M059J (cell line): Measurements from ENCODE around the gene ZNF442. TPM values are rescaled to one million over a fixed set of nuclear protein-coding genes. Genes with fewer than 3 reads are reported as not detected.
A peak's percentile ranks its signal among the peaks of the same experiment; 100 is the strongest.
"Not testable (repeated sequence)": the region's sequence is repeated elsewhere in the genome, so short reads cannot be mapped to it uniquely, and the experiment has no call there.

Experiments used
- DNase-seq: peaks from one replicate; pipeline ENCODE4 v3.0.0-alpha.2; 2012; ENCODE audit warnings: low read depth
- total RNA-seq: library from RNA; depleted of rRNA; stranded (reverse); fragments of >200 nt; shearing (Covaris generic); gene quantifications from 2 replicates; pipeline ENCODE4 v1.2.3, GENCODE V29; 2014; rRNA removed

The ZNF442 gene
- 2.8 and 3.8 TPM in 2 replicates for total RNA-seq

DNA sequence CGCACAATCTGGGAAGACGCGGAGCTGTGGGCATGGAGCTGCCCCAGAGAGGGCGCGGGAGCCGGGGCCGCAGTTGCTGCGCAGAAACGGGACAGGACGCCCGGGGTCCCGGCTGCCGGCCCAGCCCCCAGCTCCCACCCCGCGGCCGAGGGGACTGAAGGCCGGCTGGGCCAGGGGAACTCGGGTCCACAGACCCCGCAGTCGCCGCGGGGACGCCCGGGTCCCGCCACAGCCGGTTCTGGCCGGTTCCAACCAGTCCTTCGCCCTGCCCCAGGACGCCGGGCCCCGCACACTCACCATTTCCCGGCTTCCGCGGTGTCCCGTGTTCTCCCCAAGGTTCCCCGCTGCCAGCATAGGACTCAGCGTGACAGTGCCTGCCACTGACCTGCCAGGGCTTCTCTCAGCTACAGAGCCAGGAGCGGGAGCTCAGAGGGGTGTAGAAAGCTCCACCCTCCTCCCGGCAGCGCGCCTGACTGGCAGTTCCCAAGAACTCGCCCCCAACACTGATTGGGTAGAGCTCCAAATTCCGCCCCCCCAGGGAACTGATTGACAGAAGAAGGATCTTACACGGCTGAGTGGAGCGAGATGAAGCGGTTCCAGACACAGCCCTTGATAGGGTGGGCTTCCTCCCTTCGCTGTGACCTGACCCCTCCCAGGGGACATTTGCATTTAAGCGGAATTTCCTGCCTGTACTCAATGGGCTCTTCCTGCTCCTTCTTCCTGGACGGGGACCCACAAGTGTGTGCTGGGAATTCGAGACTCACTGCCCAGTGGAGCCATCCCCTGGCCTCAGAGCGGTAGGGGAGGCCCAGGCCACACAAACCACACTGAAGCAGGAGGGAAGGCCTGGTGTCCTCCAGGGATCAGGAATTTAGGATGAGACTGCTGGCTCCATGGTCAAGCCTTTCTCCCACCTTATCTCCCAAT is at the start of gene ZNF442:
Gene ZNF442, minus strand, starts transcription at position 448 of the 927 bp plus-strand sequence. CDS start 2,052 bp downstream, outside the sequence.
- peak; percentile 97 for DNase-seq

DNA sequence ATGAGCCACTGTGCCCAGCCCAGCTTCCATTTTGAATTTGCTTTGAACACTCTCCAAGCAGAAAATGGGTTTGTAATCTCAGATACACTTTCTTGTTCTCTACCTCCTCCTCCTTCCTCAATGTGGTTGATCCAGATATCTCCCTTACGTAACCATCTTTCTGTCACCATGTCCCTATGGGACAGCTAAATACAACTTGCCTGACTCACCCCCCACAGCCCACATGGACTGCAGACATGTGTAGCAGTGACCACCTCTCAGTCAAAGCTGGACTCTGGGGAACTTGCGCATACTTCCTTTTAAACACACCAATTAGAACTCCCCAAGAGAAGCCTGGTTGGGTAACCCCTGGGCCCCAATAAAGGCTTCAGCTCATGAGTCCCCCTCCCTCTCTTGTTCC is 46.4 kb upstream of the ZNF442 start:
- DNase-seq = no peak

DNA sequence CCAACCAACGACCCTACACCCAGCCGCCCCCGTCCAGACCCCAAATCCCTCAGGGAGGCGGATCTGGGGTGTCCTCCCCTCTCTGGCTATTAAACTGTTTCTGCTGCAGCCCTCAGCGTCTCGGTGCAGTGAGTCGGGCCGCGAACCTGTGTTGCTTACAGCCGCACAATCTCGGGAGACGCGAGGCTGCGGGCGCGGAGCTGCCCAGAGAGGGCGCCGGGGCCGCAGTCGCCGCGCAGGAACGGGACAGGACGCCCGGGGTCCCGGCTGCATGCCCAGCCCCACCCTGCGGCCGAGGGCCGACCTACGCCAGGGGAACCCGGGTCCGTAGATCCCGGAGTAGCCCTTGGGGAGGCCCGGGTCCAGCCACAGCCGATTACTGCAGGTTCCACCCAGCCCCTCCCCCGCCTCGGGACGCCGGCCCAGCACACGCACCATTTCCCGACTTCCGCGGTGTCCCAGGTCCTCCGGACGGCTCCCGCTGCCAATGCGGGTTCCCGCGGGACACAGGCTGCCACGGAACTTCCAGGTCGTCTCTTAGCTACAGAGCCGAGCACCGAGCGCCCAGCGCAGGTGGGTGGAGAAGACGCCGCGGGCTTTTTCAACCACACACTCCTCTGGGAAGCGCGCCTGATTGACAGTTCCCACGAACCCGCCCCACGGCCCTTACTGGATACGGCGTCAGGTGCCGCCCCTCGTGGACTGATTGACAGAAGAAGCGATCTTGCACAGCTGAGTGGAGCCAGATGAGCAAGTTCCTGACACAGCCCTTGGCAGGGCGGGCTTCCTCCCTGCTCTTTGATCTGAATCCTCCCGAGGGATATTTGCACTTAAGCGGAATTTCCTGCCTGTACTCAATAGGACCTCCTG is 35.4 kb upstream of the ZNF442 start, which contains the start of gene ZNF799:
Gene ZNF799, minus strand, starts transcription at position 639 of the 870 bp plus-strand sequence. Its CDS starts 201 bp downstream, at position 438.
- peak; percentile 99 for DNase-seq

DNA sequence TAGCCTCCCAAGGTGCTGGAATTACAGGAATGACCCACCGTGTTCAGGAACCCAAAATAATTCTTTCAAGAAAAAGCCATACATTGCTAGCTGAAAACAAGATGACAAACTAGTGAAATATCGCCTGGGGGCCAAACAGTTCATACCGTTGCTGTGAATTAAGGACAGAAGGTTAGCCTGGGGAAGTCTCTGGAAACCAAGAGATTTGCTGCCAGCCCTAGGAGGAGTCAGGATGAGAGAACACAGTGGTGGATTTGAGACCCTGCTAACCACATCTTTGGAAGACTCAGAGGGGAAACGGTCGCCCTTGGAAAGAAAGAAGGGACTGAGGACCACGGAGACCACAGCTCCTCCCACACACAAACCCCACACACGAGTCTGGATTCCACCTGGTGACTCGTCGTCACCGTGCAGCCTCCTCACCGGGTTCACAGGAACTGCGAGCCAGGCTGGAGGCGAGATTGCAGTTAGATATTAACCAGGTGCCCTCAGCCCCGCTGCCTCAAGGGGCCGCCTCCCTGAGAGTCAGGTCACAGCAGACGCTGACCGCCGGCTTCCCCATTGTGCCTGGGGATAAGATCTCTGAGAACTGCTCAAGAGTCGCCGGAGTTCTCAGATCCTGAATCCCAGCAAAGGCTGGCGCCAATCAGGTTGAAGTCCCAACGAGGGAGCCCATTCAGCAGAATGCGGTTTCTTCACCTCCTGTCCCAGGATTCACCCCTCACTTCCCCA is 34.6 kb upstream of the ZNF442 start:
- DNase-seq = peak; percentile 76

DNA sequence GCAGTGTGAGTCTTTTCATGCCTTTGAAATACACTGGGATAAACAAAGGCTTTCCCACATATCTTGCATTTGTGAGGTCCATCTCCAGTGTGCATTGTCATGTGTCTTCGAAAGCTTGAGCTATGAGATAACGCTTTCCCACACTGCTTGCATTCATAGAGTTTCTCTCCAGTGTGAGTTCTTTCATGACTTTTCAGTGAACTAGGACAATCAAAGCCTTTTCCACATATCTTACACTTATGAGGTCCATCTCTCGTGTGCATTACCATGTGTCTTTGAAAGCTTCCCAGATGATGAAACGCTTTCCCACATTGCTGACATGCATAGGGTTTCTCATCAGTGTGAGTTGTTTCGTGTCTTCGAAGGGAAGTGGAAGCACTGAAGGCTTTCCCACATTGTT is 25.7 kb upstream of the ZNF442 start:
- DNase-seq = not testable (repeated sequence)

DNA sequence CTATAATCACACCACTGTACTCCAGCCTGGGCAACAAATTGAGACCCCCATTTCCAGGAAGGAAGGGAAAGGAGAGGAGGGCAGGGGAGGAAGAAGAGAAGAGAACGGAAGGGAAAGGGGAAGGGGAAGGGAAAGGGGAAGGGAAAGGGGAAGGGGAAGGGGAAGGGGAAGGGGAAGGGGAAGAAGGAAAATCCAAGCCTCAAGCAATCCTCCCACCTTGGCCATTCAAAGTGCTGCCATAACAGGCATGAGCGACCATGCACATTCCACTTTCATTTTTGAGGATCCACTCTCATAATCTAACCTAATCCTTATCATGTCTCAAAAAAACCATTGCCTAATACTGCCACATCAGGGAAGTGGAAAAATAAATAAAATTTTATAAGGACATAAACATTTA is 20.9 kb upstream of the ZNF442 start:
- not testable (repeated sequence) for DNase-seq

DNA sequence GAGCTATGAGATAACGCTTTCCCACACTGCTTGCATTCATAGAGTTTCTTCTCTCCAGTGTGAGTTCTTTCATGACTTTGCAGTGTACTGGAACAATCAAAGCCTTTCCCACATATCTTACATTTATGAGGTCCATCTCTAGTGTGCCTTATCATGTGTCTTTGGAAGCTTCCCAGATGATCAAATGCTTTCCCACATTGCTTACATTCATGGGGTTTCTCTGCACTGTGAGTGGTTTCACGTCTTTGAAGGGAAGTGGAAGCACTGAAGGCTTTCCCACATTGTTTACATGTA is 14.9 kb upstream of the ZNF442 start:
- no peak for DNase-seq

DNA sequence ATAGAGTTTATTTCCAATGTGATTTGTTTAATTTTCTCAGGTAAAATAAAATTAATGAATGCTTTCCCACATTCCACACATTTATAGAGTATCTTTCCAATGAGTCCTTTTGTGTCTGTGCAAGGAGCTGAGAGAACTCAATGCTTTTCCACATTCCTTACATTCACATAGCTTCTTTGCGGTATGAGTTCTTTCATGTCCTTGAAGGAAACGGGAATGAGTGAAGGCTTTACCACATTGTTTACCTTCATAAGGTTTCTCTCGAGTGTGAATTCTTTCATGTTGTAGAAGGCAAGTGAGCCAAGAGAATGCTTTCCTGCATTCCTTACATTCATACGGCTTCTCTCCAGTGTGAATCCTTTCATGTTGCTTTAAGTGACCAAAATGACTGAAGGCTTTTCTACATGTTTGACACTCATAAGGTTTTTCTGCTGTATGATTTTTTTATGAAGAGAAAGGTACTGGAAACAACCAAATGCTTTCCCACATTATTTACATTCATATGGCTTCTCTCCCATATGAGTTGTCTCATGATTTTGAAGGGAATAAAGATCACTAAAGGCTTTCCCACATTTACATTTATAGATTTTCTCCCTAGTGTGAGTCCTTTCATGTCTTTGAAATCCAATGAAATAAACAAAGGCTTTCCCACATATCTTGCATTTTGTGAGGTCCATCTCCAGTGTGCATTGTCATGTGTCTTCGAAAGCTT is 14.4 kb upstream of the ZNF442 start:
- DNase-seq = no peak

DNA sequence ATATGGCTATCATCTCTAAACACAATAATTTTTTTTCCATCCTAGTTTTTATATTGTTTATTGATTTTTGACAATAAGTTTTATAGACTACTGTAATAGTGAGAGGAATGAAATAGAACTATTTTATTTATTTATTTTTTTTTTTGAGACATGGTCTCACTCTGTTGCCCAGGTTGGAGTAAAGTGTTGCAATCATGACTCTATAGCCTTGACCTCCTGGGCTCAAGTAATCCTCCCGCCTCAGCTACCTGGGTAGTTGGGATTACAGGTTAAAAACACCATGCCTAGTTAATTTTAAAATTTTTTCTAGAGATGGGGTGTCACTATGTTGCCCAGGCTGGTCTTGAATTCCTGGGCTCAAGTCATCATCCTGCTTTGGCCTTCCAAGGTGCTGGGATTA is 8.5 kb upstream of the ZNF442 start:
- no peak for DNase-seq

DNA sequence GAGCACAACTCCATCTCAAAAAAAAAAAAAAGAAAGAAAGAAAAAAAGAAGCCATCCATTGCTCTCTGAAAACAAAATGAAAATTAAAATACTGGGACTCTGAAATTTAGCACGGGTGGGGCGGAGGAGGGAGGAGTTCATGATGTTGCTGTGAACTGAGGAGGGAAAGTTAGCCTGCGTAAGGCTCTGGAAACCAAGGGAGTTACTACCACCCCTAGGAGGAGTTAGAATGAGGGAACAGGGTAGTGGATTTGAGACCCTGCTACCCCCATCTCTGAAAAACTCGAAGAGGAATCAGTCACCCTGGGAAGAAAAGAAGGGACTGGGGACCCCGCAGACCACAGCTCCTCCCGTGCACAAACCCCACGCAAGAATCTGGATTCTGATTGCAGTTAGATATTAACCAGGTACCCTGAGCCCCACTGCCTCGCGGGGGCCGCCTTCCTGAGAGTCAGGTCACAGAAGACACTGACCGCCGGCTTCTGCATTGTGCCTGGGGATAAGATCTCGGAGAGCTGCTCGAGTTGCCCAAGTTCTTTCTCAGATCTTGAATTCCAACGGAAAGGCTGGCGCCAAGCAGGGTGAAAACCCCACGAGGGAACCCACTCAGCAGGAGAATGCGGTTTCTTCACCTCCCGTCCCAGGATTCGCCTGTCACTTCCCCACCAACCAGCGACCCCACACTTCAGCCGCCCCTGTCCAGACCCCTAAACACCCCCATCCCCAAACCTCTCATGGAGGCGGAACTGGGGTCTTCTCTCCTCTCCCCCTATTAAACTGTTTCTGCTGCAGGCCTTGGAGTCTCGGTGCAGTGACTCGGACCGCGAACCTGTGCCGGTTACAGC is 870 bp downstream of the ZNF442 start:
- peak; percentile 48 for DNase-seq

DNA sequence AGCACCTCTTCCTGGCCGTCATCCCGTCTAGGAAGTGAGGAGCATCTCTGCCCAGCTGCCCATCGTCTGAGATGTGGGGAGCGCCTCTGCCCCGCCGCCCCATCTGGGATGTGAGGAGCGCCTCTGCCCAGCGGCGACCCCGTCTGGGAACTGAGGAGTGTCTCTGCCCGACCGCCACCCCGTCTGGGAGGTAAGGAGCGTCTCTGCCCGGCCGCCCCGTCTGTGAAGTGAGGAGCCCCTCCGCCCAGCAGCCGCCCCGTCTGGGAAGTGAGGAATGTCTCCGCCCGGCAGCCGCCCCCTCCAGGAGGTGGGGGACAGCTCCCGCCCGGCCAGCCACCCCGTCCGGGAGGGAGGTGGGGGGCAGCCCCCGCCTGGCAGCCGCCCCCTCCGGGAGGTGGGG is 3.2 kb downstream of the ZNF442 start:
- not testable (repeated sequence) for DNase-seq

DNA sequence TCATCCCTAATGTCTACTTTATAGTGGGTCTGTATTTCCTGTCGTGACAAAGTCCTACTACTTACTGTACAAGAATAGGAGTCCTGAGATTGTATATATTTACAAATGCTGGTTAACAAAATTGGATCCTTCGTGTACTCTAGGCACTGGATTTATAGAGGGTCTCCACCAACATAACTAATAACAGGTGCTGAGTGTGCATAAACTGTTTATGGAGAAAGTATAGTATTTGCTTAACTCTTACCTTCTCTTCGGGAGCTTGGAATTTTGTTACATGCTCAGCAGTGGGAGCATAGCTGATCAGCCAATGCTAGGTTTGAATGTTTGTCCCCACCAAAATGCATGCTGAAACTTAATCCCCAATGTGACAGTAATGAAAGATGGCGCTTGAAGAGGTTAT is 12.1 kb downstream of the ZNF442 start:
- DNase-seq = no peak

DNA sequence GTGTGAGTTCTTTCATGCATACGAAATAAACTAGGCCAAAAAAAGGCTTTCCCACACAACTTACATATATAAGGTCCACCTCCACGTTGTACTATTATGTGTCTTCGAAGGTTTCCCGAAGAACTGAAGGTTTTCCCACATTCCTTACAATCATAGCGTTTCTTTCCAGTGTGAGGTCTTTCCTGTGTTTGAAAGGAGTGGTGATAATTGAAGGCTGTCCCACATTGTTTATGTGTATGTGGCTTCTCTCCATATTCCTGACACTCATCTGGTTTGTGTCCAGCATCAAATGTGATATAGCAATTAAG is 14.6 kb downstream of the ZNF442 start:
- DNase-seq = no peak

DNA sequence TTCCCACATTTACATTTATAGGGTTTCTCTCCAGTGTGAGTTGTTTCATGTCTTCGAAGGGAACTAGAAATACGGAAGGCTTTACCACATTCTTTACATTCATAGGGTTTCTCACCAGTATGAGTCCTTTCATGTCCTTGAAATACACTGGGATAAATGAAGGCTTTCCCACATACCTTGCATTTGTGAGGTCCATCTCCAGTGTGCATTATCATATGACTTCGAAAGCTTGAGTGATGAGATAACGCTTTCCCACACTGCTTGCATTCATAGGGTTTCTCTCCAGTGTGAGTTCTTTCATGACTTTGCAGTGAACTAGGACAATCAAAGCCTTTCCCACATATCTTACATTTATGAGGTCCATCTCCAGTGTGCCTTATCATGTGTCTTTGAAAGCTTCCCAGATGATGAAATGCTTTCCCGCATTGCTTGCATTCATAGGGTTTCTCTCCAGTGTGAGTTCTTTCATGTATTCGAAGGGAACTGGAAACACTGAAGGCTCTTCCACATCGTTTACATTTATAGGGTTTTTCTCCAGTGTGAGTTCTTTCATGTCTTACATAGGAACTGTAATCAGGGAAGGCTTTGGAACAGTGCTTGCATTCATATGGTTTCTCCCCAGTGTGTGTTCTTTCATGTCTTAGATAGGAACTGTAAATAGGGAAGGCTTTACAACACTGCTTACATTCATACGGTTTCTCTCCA is 15.1 kb downstream of the ZNF442 start:
- no peak for DNase-seq

DNA sequence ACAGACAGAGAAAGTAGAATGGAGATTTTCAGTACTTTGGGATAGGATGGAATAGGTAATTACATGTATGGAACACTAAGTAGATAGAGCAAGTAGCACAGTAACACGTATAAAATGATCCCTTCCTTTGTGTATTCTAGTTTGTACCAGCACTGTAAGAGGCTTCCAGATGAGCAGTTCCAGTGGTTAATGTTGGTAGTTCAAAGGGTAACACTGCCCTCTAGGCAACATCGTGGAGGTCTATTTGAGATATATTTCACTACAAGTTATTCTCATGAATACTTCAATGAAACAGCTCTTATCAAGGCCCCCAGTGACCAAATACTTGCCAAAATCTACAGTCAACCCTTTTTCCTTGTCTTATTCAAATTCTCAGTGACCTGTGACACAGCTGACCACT is 18.6 kb downstream of the ZNF442 start:
- no peak for DNase-seq

DNA sequence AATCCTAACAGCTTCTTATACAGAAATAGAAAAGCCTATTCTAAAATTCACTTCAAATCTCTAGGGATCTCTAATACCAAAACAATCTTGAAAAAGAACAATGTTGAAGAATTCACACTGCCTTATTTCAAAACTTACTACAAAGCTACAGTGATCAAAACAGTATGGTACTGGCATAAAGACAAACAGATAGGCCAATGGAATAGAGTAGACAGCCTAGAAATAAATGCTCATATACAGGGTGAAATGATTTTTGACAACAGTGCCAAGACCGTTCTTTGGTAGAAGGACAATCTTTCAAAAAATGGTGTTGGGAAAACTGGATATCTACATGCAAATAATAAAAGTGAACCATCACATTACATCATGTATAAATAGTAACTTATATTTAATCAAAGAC is 20.3 kb downstream of the ZNF442 start:
- no peak for DNase-seq

DNA sequence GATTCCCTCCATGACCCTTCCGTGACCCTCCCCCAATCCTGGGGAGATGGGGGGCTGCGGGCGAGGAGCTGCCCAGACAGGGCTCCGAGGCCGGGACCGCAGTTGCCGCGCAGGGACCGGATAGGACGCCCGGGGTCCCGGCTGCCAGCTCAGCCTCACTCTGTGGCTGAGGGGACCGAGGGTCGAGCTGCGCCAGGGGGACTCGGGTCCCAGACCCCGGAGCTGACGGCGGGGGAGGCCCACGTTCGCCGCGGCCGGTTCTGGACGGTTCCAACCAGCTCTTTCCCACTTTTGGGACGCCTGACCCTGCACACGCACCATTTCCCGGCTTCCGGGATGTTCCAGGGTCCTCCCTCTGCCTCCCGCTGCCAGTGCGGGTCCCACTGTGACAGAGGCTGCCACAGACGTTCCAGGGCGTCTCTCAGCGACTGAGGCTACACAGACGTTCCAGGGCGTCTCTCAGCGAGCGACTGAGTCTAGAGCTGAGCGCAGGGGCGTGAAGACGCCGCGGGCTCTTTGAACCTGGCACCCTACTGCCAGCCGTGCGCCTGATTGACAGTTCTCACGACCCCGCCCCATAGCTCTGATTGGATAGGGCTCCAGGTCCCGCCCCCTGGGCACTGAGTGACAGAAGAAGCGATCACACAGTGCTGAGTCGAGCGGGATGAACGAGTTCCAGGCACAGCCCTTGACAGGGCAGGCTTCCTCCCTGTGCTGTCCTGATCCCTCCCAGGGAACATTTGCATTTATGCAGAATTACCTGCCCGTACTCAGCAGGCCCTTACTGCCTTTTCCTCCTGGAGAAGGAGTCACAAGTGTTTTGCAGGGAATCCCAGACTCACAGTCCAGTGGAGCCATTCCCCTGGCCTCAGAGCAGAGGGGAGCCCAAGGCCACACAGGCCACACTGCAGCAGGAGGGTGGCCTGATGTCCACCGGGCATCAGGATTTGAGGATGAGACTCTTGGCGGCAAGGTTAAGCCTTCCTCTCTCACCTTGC is 32.0 kb downstream of the ZNF442 start, which contains the start of gene ZNF563:
Gene ZNF563, minus strand, starts transcription at position 472 of the 998 bp plus-strand sequence. Its CDS starts 151 bp downstream, at position 321.
- peak; percentile 94 for DNase-seq

DNA sequence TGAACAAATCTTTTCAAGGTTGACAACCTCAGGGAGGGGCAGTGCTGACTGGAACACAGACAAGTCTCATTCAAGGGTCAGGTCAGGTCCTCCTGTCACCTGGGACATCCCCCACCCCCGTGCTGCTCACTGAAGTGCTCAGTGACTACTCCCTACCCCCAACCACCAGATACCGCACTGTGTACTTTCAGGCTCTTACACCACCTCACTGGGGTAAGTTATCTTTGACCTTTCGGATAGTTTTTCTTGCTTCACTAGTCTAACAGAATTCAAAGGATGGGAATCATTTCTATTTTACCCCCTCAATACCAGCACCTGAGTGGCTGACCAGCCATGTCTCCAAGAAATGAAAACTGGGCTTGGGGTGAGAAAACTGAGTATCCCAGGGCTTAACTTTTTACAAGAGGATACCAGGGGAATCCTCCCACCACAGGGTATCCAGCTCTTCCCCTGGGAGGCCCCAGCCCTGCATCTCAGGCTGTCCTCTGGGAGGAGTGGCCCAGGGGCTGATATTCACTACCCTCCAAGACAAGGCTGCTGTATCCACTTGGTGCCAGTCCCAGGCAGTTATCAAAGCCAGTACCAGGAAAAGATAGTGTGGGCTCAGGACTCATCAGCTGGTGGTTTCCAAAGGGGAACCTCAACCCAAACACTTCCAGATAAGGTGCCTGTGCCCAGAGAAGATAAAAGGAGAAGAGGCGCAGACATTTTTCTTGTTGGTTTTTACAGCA is 34.1 kb downstream of the ZNF442 start:
- DNase-seq = no peak
